ENCODE measurements around the gene SEMA3F.

DNA sequence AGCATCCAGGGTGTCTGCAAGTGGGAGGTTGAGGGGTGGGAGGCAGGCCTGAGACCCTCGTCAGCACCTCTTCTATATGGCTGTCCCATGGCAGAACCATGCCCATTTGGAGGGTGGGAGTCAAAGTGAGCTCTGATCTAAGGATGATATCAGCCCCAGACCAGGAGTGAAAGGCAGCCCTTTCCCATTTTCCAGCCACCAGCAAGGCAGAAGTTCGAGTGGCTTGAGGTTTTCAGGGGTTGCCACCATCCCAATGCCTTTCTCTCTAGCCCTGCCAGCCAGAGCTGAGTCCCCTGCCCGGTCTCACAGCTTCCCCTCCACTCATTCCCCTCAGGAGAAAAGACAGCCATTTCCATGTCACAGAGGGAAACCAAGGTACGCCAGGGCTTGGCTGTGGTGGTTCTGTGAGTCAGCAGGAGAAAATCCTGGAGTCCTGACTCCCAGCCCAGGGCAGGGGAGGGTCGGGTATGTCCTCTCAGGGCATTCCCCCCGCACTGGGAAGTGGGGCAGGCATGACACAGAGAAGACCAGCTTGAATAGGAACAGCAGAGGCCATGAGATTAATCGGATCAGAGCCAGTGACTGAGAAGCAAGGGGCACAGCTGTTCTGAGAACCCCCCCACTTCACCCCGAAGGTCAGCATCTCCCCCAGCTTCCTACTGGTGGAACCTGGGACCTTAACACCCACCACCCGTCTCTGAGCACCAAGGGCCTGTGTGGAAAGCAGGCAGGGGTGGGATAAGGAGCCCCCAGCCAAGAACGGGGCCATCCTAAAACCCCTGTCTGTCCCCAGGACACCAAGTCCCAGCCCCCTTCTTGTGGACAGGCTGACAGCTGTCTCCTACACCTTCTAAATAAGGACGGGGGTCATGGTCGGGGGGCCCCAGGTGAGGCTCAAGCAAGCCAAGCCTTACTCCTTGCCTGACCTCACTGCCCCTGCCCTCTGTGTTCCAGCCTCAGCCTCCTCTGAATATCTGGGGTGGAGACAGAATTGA lies 49.0 kb downstream of the SEMA3F start:
- TF ChIP-seq, protein P1, sequence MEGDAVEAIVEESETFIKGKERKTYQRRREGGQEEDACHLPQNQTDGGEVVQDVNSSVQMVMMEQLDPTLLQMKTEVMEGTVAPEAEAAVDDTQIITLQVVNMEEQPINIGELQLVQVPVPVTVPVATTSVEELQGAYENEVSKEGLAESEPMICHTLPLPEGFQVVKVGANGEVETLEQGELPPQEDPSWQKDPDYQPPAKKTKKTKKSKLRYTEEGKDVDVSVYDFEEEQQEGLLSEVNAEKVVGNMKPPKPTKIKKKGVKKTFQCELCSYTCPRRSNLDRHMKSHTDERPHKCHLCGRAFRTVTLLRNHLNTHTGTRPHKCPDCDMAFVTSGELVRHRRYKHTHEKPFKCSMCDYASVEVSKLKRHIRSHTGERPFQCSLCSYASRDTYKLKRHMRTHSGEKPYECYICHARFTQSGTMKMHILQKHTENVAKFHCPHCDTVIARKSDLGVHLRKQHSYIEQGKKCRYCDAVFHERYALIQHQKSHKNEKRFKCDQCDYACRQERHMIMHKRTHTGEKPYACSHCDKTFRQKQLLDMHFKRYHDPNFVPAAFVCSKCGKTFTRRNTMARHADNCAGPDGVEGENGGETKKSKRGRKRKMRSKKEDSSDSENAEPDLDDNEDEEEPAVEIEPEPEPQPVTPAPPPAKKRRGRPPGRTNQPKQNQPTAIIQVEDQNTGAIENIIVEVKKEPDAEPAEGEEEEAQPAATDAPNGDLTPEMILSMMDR (conservative IDR thresholded peaks at IDR 0.05; ENCODE audit: low read depth in 2 of 2) = no peak
- TF ChIP-seq EZH2phosphoT487 (IDR thresholded peaks at IDR 0.05; ENCODE audit: unreplicated experiment) = no peak
- no peak for TF ChIP-seq POLR2AphosphoS5 (IDR thresholded peaks at IDR 0.05; ENCODE audit: low read depth)
- no peak for TF ChIP-seq STAT1 (IDR thresholded peaks at IDR 0.05; ENCODE audit: unreplicated experiment)
- no peak for TF ChIP-seq EZH2 (IDR thresholded peaks at IDR 0.05; ENCODE audit: low read depth, unreplicated experiment)
- TF ChIP-seq, protein P2, sequence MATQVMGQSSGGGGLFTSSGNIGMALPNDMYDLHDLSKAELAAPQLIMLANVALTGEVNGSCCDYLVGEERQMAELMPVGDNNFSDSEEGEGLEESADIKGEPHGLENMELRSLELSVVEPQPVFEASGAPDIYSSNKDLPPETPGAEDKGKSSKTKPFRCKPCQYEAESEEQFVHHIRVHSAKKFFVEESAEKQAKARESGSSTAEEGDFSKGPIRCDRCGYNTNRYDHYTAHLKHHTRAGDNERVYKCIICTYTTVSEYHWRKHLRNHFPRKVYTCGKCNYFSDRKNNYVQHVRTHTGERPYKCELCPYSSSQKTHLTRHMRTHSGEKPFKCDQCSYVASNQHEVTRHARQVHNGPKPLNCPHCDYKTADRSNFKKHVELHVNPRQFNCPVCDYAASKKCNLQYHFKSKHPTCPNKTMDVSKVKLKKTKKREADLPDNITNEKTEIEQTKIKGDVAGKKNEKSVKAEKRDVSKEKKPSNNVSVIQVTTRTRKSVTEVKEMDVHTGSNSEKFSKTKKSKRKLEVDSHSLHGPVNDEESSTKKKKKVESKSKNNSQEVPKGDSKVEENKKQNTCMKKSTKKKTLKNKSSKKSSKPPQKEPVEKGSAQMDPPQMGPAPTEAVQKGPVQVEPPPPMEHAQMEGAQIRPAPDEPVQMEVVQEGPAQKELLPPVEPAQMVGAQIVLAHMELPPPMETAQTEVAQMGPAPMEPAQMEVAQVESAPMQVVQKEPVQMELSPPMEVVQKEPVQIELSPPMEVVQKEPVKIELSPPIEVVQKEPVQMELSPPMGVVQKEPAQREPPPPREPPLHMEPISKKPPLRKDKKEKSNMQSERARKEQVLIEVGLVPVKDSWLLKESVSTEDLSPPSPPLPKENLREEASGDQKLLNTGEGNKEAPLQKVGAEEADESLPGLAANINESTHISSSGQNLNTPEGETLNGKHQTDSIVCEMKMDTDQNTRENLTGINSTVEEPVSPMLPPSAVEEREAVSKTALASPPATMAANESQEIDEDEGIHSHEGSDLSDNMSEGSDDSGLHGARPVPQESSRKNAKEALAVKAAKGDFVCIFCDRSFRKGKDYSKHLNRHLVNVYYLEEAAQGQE (IDR thresholded peaks at IDR 0.05; ENCODE audit: unreplicated experiment) = no peak

All from GM23338 (cell line).